HFF-Myc (cell line): ENCODE data around the gene ACO1.

ENCODE experiments used
- DNase-seq: peaks from one replicate; pipeline ENCODE4 v3.0.0-alpha.2; 2011; ENCODE audit warnings: low read depth; ENCODE audit errors: extremely low read depth
- H3K4me3 ChIP-seq: replicated peaks from 2 replicates; pipeline ENCODE4 v1.5.1; 2011; ENCODE audit warnings: low read depth, mild to moderate bottlenecking, control low read depth, low read length
- CTCF ChIP-seq: IDR thresholded peaks from 2 replicates; pipeline ENCODE4 v1.5.1; 2012; ENCODE audit warnings: mild to moderate bottlenecking, low read depth, low read length, control low read depth; ENCODE audit errors: missing control alignments

Gene ACO1

GRCh38 chr9:32413424-32413823 lies 29.0 kb downstream of the ACO1 start:
- H3K4me3 ChIP-seq, result no peak overlapping the region
- DNase-seq, result no peak
- TF ChIP-seq CTCF, result no peak

GRCh38 chr9:32414856-32415255 lies 30.4 kb downstream of the ACO1 start:
- DNase-seq, result no peak
- no peak for TF ChIP-seq CTCF
- no peak overlapping the region for H3K4me3 ChIP-seq

- TF ChIP-seq CTCF, result no peak
- no peak overlapping the region for H3K4me3 ChIP-seq
- no peak for DNase-seq
Observed at GRCh38 chr9:32419921-32420320, 35.5 kb downstream of the ACO1 start.

- no peak overlapping the region for H3K4me3 ChIP-seq
- TF ChIP-seq CTCF, result no peak
- DNase-seq, result no peak
Observed at GRCh38 chr9:32422237-32422806, 37.9 kb downstream of the ACO1 start.

- DNase-seq, result no peak
- H3K4me3 ChIP-seq, result no peak overlapping the region
- no peak for TF ChIP-seq CTCF
Observed at GRCh38 chr9:32423371-32423770, 38.9 kb downstream of the ACO1 start.

- no peak overlapping the region for H3K4me3 ChIP-seq
- no peak for TF ChIP-seq CTCF
- no peak for DNase-seq
Observed at GRCh38 chr9:32424616-32425015, 40.2 kb downstream of the ACO1 start.
